ENCODE measurements around the gene PTGES.

GRCh38 chr9:129761293-129761900 is 8.6 kb upstream of the PTGES start:
- TF ChIP-seq CTCF (IDR thresholded peaks at IDR 0.05): no peak
- no peak for TF ChIP-seq POLR2A (IDR thresholded peaks at IDR 0.05)

Data from heart left ventricle (tissue), 13 donors.